ENCODE data around the gene OR3A3. TPM values are rescaled to one million over a fixed set of nuclear protein-coding genes. Genes with fewer than 3 reads are reported as not detected.

The OR3A3 gene
- total RNA-seq, 1 donor from 2014 or later, result not detected

- no peak for ATAC-seq
Measured at GRCh38 chr17:3472137-3472536, 61.0 kb downstream of the OR3A3 start.

Other genes with a start within 250 kb of the OR3A3 start
- gene OR1A2, start 213.9 kb upstream of the OR3A3 start, total RNA-seq, result not detected
- gene OR1A1, start 203.7 kb upstream of the OR3A3 start, total RNA-seq, result not detected
- not detected for gene OR3A1, start 113.0 kb upstream of the OR3A3 start, total RNA-seq
- not detected for gene OR3A2, start 25.1 kb upstream of the OR3A3 start, total RNA-seq
- gene OR1E1, start 13.0 kb upstream of the OR3A3 start, total RNA-seq, result not detected
- gene OR1E2, start 22.5 kb downstream of the OR3A3 start, total RNA-seq, result not detected
- gene SPATA22, start 60.4 kb downstream of the OR3A3 start, total RNA-seq, result not detected
- gene ASPA, start 64.6 kb downstream of the OR3A3 start, total RNA-seq, result 0.56 TPM
- gene TRPV3, start 146.4 kb downstream of the OR3A3 start, total RNA-seq, result 1.3 TPM
- 0.96 TPM for gene TRPV1, start 198.0 kb downstream of the OR3A3 start, total RNA-seq
- 11.2 TPM for gene SHPK, start 224.9 kb downstream of the OR3A3 start, total RNA-seq
- 4.9 TPM for gene CTNS, start 225.4 kb downstream of the OR3A3 start, total RNA-seq

Measured in esophagus mucosa (tissue), 1 donor.